Epithelial cell of esophagus (primary cell): Measurements from ENCODE around the gene PRDM15.

Experiments
- DNase-seq: peaks from one replicate; pipeline ENCODE4 v3.0.0; 2010; ENCODE audit warnings: low read depth
- H3K4me3 ChIP-seq: 2 replicates; pipeline ENCODE4 v1.5.1; 2011; ENCODE audit warnings: mild to moderate bottlenecking, low read length, control low read depth
- TF ChIP-seq, protein P1 (sequence below): IDR thresholded peaks from 2 replicates; pipeline ENCODE4 v1.5.1; 2011; ENCODE audit warnings: low read depth, mild to moderate bottlenecking, low read length, control low read depth, inconsistent platforms; ENCODE audit not compliant: insufficient read depth; ENCODE audit errors: missing control alignments

PRDM15 gene

DNA sequence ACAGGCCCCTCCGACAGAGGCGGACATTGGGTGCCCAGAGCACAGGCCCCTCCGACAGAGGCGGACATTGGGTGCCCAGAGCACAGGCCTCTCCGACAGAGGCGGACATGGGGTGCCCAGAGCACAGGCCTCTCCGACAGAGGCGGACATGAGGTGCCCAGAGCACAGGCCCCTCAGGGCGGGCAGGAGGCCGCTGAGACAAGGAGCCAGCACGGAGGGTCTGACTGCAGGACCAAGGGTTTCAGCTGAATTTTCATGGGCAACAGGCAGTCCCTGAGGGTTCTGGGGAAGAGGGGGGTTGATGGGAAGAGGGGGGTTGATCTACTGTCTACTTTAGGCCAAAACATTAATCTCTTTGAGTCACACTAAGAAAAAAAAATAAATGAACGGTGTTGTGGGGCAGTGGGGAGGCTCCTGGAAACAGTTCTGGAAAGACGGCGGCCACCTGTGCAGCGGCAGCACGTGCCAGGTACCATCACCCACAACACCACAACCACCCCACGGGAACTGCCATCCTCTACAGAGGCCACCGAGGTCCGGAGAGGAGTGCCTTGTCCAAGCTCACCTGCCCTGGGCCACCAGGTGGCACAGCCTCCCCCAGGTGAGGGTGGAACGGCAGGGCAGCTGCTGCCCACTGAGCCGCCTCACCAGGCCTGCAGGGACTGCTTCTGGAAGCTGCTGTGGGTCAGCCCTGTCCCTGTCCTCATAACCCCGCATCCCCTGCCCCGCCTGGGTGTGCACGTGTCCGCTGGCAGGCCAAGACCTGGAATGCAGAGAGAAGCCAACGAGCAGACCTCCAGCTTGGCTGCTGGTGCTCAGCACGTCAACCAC is 20.5 kb downstream of the PRDM15 start:
- DNase-seq, result no peak
- H3K4me3 ChIP-seq, result no peak overlapping the region
- TF ChIP-seq, protein P1, sequence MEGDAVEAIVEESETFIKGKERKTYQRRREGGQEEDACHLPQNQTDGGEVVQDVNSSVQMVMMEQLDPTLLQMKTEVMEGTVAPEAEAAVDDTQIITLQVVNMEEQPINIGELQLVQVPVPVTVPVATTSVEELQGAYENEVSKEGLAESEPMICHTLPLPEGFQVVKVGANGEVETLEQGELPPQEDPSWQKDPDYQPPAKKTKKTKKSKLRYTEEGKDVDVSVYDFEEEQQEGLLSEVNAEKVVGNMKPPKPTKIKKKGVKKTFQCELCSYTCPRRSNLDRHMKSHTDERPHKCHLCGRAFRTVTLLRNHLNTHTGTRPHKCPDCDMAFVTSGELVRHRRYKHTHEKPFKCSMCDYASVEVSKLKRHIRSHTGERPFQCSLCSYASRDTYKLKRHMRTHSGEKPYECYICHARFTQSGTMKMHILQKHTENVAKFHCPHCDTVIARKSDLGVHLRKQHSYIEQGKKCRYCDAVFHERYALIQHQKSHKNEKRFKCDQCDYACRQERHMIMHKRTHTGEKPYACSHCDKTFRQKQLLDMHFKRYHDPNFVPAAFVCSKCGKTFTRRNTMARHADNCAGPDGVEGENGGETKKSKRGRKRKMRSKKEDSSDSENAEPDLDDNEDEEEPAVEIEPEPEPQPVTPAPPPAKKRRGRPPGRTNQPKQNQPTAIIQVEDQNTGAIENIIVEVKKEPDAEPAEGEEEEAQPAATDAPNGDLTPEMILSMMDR, result no peak

- H3K4me3 ChIP-seq, result no peak overlapping the region
- TF ChIP-seq, protein P1, result no peak
- DNase-seq, result no peak
Measured at GRCh38 chr21:41857771-41858300, 21.3 kb downstream of the PRDM15 start.

DNA sequence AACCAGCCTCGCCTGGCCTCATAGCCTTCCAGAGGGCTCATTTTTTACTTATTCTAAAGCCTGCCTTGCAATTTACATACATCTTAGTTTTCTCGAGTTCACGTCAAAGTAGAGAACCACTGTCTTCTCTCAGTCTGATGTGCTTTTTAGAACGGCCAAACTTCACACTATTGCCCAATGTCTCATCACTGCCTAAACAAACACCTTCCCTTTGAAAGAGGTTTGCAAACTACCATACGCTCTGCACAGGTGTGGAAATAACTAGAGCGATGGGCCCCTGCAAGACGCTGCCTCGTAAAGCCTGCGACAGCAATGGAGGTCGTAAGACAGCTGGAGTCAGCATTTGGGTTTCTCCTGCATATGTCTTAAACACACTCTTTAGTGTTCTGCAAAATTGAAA is 22.6 kb downstream of the PRDM15 start:
- H3K4me3 ChIP-seq, result no peak overlapping the region
- TF ChIP-seq, protein P1, result no peak
- no peak for DNase-seq

- no peak overlapping the region for H3K4me3 ChIP-seq
- no peak for DNase-seq
- TF ChIP-seq, protein P1, result no peak
Measured at GRCh38 chr21:41854426-41854995, 24.6 kb downstream of the PRDM15 start.

DNA sequence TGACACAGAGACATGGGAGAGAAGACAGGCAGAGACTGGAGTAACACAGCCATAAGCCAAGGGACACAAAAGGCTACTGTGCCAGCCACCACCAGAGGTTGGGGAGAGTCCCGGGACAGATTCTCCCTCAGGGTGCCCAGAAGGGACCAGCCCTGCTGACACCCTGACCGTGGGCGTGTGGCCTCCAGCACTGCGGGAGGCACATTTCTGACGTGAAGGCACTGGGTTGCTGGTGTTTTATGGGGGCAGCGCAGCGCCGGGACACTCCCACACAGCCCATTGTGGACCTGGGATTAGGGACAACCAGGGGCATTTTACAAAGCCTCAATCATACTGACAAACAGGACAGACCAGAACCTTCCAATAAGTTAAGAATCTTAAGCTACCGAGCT is 26.2 kb downstream of the PRDM15 start:
- TF ChIP-seq, protein P1, result no peak
- no peak for DNase-seq
- H3K4me3 ChIP-seq, result no peak overlapping the region

DNA sequence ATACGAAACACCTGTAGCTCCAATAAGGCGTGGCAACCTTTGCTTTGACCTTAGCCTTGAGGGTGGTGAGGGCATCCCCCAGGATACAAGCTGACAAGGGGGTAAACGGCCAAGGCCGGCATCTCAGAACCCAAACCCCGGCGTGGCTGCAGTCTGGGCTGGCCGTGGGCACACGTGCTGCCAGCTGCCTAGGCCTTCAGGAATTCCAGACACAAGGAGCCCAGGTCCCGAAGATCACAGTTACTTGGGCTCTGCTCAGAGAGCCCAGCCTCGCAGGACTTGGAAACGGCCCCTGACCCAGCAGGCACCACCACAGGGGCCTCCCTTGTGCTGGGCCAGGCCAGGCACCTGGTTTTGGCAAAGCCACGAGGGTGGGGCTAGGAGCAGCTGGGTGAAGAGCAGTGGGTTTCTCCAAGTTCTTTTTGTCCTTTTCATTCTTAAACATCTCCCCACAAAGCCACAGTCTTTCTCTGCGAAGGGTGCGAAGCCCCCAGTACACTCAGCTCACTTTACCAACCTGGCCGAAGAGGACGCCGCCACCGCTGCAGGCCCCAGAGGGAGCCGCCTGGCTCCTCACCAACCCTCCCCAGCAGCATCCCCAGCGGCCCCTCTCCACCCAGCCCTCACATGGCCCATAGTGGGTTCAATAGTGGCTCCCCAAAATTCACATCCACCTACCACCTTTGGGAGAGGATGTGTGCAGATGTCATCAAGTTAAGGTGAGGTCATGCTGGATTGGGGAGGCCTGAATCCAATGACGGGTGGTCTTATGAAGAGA is 26.8 kb downstream of the PRDM15 start:
- DNase-seq, result no peak
- TF ChIP-seq, protein P1, result no peak
- H3K4me3 ChIP-seq, result no peak overlapping the region
